ENCODE measurements around the gene BAG2. TPM values are rescaled to one million over a fixed set of nuclear protein-coding genes. Genes with fewer than 3 reads are reported as not detected.

The BAG2 gene
- total RNA-seq, 1 experiment from 2014 or later: 14.0 TPM

- TF ChIP-seq REST (IDR thresholded peaks at IDR 0.05; ENCODE audit: insufficient read depth in 1 of 2, low read depth in 2 of 2, low read length in 1 of 2) (no peak), POLR2AphosphoS5 (IDR thresholded peaks at IDR 0.05; ENCODE audit: low read depth, low read length) (no peak), CTCF (IDR thresholded peaks at IDR 0.05) (no peak), SIN3A (IDR thresholded peaks at IDR 0.05; ENCODE audit: borderline replicate concordance, insufficient read depth, low read depth, low read length) (no peak), TCF7L2 (IDR thresholded peaks at IDR 0.05; ENCODE audit: low read depth, low read length) (no peak)
- DNase-seq (ENCODE audit: low read depth, low spot score): no peak
- ATAC-seq: no peak
- ChIA-PET POLR2A (interaction anchor here (0.7 kb wide), 1 partner anchor 115 kb away, joined by 3 read pairs; no protein-coding TSS in a partner anchor), CTCF (no interaction called here)
- intact Hi-C loops (cut with micrococcal nuclease; ENCODE audit: unreplicated experiment): no loop called here
- BruUV-seq (replicated peaks): no TSS peak
- H3K9me3 ChIP-seq (ENCODE audit: control insufficient read depth, insufficient read depth, low read depth, low read length): no peaks in the 10 kb centered on the region
- in situ Hi-C loops (cut with HindIII; ENCODE audit: low pct_unique_long_range_greater_than_20kb, low sequenced_read_pairs): no loop called here
- no peaks in the 10 kb centered on the region; the same call in 1 of the 2 replicates for H3K36me3 ChIP-seq (ENCODE audit: control insufficient read depth, insufficient read depth, low read length)
- no peak overlapping the region for H3K27ac ChIP-seq (ENCODE audit: low read length)
- H3K4me1 ChIP-seq (ENCODE audit: control insufficient read depth, insufficient read depth, low read length): no peaks in the 10 kb centered on the region
- no peak overlapping the region for H3K4me3 ChIP-seq (ENCODE audit: low read depth in 2 of 2, low read length in 2 of 2)
- no peaks in the 10 kb centered on the region for H3K27me3 ChIP-seq (ENCODE audit: control insufficient read depth, insufficient read depth, low read length)
Observed at GRCh38 chr6:57138026-57138425, 34.1 kb upstream of the BAG2 start.

GRCh38 chr6:57141451-57142177 lies 30.5 kb upstream of the BAG2 start:
- POLR2A ChIA-PET: no interaction called here
- ATAC-seq: no peak
- Histone ChIP-seq H3K4me1 (ENCODE audit: control insufficient read depth, insufficient read depth, low read length) (no peaks in the 10 kb centered on the region), H3K4me3 (ENCODE audit: low read depth in 2 of 2, low read length in 2 of 2) (no peak overlapping the region), H3K27ac (ENCODE audit: low read length) (no peak overlapping the region), H3K36me3 (ENCODE audit: control insufficient read depth, insufficient read depth, low read length) (no peaks in the 10 kb centered on the region; the same call in 1 of the 2 replicates), H3K27me3 (ENCODE audit: control insufficient read depth, insufficient read depth, low read length) (no peaks in the 10 kb centered on the region), H3K9me3 (ENCODE audit: control insufficient read depth, insufficient read depth, low read depth, low read length) (no peaks in the 10 kb centered on the region)
- TF ChIP-seq TCF7L2 (IDR thresholded peaks at IDR 0.05; ENCODE audit: low read depth, low read length) (no peak), POLR2AphosphoS5 (IDR thresholded peaks at IDR 0.05; ENCODE audit: low read depth, low read length) (no peak), SIN3A (IDR thresholded peaks at IDR 0.05; ENCODE audit: borderline replicate concordance, insufficient read depth, low read depth, low read length) (no peak), CTCF (IDR thresholded peaks at IDR 0.05) (no peak), REST (IDR thresholded peaks at IDR 0.05; ENCODE audit: insufficient read depth in 1 of 2, low read depth in 2 of 2, low read length in 1 of 2) (no peak)
- in situ Hi-C loops (cut with HindIII; ENCODE audit: low pct_unique_long_range_greater_than_20kb, low sequenced_read_pairs): no loop called here
- CTCF ChIA-PET: no interaction called here
- intact Hi-C loops (cut with micrococcal nuclease; ENCODE audit: unreplicated experiment): no loop called here
- DNase-seq (ENCODE audit: low read depth, low spot score): no peak
- BruUV-seq (replicated peaks): no TSS peak
